OCI-LY3 (cell line): ENCODE results near the gene ADD1.

Source experiments
- EZH2phosphoT487 ChIP-seq: fragments of 200-600 bp; shearing (Covaris generic); IDR thresholded peaks from 2 replicates; pipeline ENCODE4 v1.6.1; 2018; ENCODE audit warnings: antibody characterized with exemption, mixed run types, low read depth
- TF ChIP-seq, protein P1 (sequence below): fragments of 200-600, 300-600 bp; sonication (generic); IDR thresholded peaks from 2 replicates; pipeline ENCODE4 v1.5.1; 2014; ENCODE audit warnings: antibody characterized with exemption, low read length, low read depth

DNA sequence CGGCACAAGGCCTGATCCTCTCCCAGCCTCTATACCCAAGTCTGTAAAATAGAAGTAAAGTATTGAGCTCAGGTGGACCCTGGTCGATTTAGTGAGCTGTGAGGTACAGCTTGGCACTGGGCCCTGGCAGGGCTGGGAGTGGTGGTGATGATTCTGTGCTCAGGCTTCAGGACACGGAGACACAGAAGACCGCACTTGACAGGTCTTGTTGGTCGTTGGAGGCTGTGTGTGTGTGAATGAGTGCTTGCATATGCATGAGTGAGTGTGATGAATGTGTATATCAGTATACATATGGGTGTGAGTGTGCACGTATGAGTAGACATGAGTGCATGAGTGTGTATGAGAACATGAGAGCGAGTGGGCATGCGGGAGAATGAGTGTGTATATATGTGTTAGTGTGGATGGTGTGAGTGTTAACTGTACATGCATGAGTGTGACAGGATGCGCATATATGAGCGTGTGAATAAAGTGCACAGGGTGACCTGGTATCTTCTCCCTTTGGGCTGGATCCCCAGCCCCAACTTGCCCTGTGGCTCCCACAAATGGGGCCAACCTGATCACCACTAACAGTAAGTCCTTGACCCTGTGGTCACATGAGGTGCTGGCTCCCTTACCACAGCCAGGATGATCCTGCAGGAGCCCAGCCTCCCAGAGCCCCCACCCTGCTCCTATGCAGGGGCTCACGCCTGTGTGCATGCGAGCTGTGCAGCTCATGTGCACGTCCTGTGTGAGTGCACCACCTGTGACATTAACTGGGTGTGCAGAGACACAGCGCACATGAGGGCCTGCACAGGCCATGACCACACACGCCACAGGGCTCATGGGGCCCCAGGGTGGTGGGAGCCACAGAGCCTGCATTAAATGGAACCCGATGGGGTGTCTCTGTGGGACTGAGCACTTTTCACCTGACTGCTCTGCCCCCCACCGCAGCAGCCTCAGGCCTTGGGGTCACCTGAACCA lies 29.9 kb upstream of the ADD1 start:
- TF ChIP-seq, protein P1, sequence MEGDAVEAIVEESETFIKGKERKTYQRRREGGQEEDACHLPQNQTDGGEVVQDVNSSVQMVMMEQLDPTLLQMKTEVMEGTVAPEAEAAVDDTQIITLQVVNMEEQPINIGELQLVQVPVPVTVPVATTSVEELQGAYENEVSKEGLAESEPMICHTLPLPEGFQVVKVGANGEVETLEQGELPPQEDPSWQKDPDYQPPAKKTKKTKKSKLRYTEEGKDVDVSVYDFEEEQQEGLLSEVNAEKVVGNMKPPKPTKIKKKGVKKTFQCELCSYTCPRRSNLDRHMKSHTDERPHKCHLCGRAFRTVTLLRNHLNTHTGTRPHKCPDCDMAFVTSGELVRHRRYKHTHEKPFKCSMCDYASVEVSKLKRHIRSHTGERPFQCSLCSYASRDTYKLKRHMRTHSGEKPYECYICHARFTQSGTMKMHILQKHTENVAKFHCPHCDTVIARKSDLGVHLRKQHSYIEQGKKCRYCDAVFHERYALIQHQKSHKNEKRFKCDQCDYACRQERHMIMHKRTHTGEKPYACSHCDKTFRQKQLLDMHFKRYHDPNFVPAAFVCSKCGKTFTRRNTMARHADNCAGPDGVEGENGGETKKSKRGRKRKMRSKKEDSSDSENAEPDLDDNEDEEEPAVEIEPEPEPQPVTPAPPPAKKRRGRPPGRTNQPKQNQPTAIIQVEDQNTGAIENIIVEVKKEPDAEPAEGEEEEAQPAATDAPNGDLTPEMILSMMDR = no peak
- no peak for TF ChIP-seq EZH2phosphoT487
